Activated naive CD8-positive, alpha-beta T cell treated with anti-CD3 and anti-CD28 coated beads for 36 hours (primary cell): Measurements from ENCODE around the gene MCM10. TPM values are rescaled to one million over a fixed set of nuclear protein-coding genes. Genes with fewer than 3 reads are reported as not detected.
A peak's percentile ranks its signal among the peaks of the same experiment; 100 is the strongest.

Experiments used
- DNase-seq: peaks from one replicate; pipeline ENCODE4 v3.0.0; 2021
- H3K27ac Mint-ChIP-seq: one replicate; pipeline ENCODE4 v1.8.0; 2022; ENCODE audit warnings: mild to moderate bottlenecking, moderate library complexity, mixed read lengths
- H3K27me3 Mint-ChIP-seq: one replicate; pipeline ENCODE4 v1.8.0; 2022; ENCODE audit warnings: mild to moderate bottlenecking, mixed read lengths
- H3K36me3 Mint-ChIP-seq: one replicate; pipeline ENCODE4 v1.8.0; 2021; ENCODE audit warnings: mild to moderate bottlenecking, mixed read lengths
- H3K4me1 Mint-ChIP-seq: one replicate; pipeline ENCODE4 v1.8.0; 2021; ENCODE audit warnings: mixed read lengths
- H3K4me3 Mint-ChIP-seq: one replicate; pipeline ENCODE4 v1.8.0; 2022; ENCODE audit warnings: mild to moderate bottlenecking, moderate library complexity, mixed read lengths
- H3K9me3 Mint-ChIP-seq: one replicate; pipeline ENCODE4 v1.8.0; 2022; ENCODE audit warnings: mixed read lengths
- total RNA-seq, 2 experiments: library from RNA; stranded (reverse); gene quantifications; one replicate each; pipeline ENCODE4 v1.2.3, GENCODE V29; 2021

The MCM10 gene
- 10 to 100 TPM; 89.3 to 91.2 TPM for total RNA-seq

DNA sequence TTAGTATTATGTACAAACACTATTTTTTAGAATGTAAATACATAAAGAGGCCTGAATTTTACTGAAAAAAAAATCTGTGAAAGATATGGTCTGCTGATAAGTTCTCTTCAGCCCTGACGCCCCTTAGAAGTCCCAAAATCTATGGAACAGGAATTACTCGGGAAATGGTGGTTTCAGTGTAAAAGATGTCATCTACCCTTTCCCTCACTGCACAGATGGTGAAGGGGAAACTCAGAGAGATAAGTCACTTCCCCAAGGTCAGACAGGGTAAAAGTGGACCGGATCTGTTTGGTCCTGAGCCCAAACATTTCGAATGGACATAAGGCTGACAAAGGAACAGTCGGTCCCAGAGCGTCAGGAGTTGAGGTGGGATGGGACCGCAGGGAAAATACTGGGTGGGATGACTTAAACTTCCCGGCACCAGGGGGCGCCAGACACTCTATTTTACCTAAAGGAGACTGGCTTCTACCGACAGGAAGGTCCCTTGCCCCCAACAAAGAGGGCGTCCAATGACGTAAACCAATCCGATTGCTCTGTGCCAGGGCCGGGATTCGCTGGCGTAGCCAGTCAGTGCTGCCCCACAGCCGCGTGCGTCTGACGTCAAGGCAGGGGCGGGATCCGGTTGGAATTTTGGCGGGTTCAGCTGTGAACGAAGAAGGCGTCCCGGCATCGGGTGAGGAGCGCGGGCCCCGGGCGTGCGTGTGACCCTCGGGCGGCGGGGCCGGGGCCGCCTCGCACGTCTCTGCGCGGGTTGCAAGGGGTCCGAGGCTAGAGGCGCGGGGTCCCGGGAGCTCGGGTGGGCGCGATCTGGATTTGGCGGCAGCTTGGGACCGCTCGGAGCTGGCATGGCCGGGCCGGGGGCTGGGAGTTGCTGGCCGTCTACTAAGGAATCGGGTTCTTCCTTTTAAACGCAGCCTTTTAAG is at the start of gene MCM10:
Gene MCM10 (plus strand): TSS at position 625 of the 923 bp plus-strand sequence. CDS start 2,645 bp downstream, outside the sequence.
- Mint-ChIP-seq H3K4me1 (peaks cover 20% of the 10 kb centered on the region), H3K27ac (peak within 1 kb of the TSS; percentile 81), H3K36me3 (peaks cover 32% of the 10 kb centered on the region), H3K27me3 (peaks cover 8% of the 10 kb centered on the region), H3K4me3 (peak within 1 kb of the TSS; percentile 88), H3K9me3 (no peaks in the 10 kb centered on the region)
- peak; percentile 97 for DNase-seq

DNA sequence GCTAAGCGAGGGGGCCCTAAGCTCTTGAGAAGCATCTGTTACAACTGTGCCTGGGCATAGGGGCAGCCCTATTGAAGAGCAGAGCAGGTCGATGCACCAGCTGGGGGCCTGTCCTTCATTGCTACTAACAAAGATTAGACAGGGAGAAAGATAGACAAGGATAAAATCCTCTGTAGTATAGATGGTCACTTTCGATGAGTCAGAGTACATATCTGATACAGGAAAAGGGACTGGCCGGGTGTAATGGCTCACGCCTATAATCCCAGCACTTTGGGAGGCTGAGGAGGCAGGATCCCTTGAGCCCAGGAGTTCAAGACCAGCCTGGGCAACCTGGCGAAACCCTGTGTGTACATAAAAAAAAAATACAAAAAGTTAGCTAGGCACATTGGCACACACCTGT is 47.8 kb upstream of the MCM10 start:
- H3K27me3 Mint-ChIP-seq: no peaks in the 10 kb centered on the region
- peaks cover 33% of the 10 kb centered on the region for H3K36me3 Mint-ChIP-seq
- peaks cover 31% of the 10 kb centered on the region for H3K4me1 Mint-ChIP-seq

DNA sequence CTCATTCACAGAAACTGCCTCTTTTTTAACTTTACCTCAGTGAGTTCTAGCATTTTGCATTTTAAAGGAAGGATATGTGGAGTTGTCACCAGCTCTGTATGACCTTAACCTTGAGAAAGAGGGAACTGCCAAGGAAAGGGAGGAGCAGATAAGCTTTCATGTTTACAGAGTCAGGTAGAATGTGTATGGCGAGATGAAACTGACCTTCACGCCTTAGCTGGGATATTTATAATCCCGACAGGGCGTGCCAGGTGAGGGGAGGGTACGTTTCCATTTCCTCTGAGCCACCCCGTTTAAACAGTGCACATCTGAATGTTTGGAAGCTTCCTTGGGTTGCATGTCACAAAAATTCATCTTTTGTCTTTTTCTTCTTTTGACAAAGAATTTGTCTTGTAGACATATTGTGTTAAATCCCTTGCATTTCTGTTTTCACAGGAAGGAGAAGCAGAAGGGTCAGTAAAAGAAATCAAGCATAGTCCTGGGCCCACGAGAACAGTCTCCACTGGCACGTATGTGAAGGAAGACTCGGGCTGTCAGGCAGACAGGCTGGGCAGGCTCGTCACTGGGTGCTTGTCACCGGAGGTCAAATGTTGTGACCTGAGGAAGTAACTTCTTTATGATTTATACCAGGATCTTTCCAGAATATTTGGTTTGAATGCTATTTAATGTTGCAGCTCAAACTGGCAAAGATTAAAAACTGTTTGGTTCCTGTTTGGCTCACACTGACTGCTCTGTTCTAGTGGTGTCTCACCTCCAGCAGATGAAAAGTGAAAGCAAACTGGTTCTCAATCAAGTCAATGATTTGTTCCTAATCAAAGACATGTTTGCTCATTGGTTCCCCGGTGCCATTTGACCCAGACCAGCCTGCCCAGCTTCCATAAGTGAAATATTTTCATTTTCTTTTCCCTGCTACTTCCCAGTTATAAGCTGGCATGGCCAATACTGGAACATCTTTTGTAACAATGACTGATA is 45.2 kb upstream of the MCM10 start:
- Mint-ChIP-seq H3K27ac (peak overlapping the region; percentile 27), H3K9me3 (no peaks in the 10 kb centered on the region), H3K27me3 (no peaks in the 10 kb centered on the region), H3K4me1 (peaks cover 17% of the 10 kb centered on the region), H3K36me3 (peaks cover 36% of the 10 kb centered on the region), H3K4me3 (no peak overlapping the region)
- no peak for DNase-seq

More for the DNA sequence above, 47.8 kb upstream of the MCM10 start:
- no peak for DNase-seq
- no peaks in the 10 kb centered on the region for H3K9me3 Mint-ChIP-seq
- no peak overlapping the region for H3K4me3 Mint-ChIP-seq
- H3K27ac Mint-ChIP-seq: no peak overlapping the region

DNA sequence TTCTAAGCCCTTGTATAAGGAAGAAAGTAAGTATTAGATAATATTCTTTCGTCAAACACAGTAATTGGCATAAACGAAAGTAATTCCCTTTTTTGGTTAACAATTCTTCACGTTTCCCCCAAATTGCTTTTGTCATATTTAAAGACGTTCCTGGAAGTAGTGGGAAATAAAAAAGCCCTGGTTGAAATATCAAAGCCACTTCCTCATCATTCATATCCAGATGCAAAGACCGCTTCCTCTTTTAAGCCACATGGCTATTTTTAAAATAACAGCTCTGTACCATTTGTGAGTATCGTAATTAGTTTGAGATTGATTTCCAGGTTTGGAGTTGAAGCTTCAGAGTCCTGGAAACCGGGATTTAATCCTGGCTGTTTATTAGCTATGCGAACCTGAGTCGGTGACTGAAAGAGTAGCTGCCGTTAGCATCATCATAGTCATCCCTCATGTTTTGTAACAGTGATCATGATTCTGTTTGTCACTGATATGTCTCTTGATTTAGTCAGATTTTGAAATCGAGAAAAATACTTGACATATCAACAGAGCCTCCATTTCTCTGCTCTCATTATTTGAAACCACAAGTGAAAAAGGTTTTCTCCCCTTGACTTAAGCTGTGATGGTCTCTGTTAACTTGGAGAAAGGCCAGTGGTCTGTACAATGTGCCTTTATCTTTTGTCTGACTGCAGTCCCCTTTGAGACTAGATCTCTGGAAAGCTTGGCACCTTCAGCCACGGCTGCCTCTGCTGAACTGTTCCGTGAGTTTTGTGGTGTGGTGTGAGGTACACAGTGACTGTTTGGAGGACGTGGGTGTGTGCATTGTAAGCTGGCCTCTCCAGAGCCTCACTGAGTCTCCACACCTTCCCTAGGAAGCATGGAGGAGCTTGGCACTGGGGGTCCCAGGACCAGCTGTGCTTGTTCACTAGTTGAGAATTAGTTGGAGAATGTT is 43.2 kb upstream of the MCM10 start:
- H3K9me3 Mint-ChIP-seq: no peaks in the 10 kb centered on the region
- H3K4me1 Mint-ChIP-seq: peaks cover 22% of the 10 kb centered on the region
- no peak for DNase-seq
- no peaks in the 10 kb centered on the region for H3K27me3 Mint-ChIP-seq
- no peak overlapping the region for H3K4me3 Mint-ChIP-seq
- peaks cover 43% of the 10 kb centered on the region for H3K36me3 Mint-ChIP-seq
- peak overlapping the region; percentile 42 for H3K27ac Mint-ChIP-seq

DNA sequence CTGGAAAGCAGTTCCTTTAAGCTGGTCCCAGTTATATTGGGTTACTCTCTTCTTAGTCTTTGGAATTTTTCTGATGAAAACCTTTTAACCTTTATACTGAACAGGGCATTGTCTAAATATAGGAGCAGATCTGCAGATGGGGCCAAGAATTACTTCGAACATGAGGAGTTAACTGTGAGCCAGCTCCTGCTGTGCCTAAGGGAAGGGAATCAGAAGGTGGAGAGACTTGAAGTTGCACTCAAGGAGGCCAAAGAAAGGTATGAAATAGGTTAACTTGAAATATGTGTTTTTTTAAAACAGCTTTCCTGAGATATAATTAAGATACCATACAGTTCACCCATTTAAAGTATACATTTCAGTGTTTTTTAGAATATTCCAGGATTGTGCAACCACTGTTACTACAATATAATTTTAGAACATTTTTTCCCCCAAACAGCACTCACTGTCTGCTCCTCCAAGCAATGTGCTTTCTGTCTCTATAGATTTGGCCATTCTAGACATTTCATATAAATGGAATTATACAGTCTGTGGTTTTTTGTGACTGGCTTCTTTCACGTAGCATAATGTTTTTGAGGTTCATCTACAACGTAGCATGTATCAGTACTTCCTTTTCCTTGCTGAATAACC is 42.5 kb upstream of the MCM10 start:
- H3K36me3 Mint-ChIP-seq: peaks cover 43% of the 10 kb centered on the region

DNA sequence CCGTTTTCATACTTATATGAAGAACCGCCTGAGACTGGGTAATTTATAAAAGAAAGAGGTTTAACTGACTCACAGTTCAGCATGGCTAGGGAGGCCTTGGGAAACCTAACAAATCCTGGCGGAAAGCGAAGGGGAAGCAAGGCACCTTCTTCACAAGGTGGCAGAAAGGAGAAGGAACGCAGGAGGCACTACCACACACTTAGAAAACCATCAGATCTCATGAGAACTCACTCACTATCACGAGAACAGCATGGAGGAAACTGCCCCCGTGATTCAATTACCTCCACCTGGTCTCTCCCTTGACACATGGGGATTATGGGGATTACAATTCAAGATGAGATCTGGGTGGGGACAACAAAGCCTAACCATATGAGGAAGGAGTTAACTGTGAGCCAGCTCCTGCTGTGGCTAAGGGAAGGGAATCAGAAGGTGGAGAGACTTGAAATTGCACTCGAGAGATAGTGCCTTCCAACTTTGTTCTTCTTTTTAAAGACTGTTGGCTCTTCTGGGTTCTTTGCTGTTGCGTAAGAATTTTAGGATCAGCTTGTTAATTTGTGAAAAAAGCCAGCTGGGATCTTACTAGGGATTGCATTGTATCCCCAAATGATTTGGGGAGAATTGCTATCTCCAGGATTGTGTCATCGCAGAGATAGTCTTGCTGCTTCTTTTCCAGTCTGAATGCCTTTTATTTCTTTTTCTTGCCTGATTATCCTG is 40.4 kb upstream of the MCM10 start:
- Mint-ChIP-seq H3K27ac (no peak overlapping the region), H3K27me3 (no peaks in the 10 kb centered on the region), H3K4me3 (no peak overlapping the region), H3K4me1 (peaks cover 18% of the 10 kb centered on the region), H3K36me3 (peaks cover 37% of the 10 kb centered on the region), H3K9me3 (no peaks in the 10 kb centered on the region)
- DNase-seq: no peak

More for the DNA sequence above, 42.5 kb upstream of the MCM10 start:
- Mint-ChIP-seq H3K9me3 (no peaks in the 10 kb centered on the region), H3K4me3 (no peak overlapping the region), H3K27me3 (no peaks in the 10 kb centered on the region), H3K4me1 (peaks cover 22% of the 10 kb centered on the region), H3K27ac (no peak overlapping the region)
- no peak for DNase-seq

DNA sequence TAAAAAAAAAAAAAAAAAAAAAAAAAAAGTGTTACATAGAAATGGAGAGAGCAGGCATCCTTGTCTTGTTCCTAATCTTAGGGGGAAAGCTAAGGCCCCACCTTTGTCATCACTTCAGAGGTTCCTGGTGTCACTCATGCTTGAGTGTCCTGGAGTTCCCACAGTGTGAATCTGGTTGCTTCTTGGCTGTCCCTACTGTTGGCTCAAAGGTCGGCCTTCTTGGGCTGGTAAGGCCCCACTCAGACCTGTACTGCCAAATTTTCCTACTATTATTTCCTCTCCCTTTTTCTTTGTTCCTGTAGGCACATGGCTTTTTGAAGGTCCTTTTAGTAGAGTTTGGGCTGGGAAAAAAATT is 39.9 kb upstream of the MCM10 start:
- Mint-ChIP-seq H3K9me3 (no peaks in the 10 kb centered on the region), H3K4me3 (no peak overlapping the region), H3K27me3 (no peaks in the 10 kb centered on the region), H3K36me3 (peaks cover 35% of the 10 kb centered on the region), H3K4me1 (peaks cover 16% of the 10 kb centered on the region), H3K27ac (no peak overlapping the region)
- DNase-seq: no peak

DNA sequence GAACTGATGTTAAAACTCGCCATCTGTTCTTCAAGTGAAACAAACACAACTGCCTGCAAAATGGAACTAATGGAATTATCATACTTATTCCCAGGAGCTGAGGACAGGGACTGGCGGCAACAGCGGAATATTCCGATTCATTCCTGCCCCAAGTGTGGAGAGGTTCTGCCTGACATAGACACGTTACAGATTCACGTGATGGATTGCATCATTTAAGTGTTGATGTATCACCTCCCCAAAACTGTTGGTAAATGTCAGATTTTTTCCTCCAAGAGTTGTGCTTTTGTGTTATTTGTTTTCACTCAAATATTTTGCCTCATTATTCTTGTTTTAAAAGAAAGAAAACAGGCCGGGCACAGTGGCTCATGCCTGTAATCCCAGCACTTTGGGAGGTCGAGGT is 24.7 kb upstream of the MCM10 start:
- H3K4me1 Mint-ChIP-seq: no peaks in the 10 kb centered on the region
- H3K27me3 Mint-ChIP-seq: no peaks in the 10 kb centered on the region
- peaks cover 40% of the 10 kb centered on the region for H3K36me3 Mint-ChIP-seq

DNA sequence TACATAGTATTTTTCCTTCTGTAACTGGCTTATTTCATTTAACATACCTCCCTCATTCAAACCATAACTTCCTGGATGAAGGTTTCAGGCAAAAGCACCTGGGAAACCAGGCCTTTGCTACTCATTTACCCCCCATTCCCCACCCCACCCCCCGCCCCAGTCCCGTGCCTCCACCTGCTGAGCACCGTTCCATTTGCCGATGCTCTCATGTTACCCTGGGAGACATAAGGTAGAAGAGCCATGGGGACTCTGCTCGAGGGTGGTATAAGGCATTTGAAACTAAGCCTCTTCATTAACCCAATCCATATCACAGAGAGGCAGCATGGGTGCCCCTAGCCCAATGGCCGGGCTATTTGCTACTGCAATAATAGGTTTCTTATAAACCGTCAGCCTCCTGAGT is 22.2 kb upstream of the MCM10 start:
- no peaks in the 10 kb centered on the region for H3K27me3 Mint-ChIP-seq
- H3K4me3 Mint-ChIP-seq: no peak overlapping the region
- peaks cover 39% of the 10 kb centered on the region for H3K36me3 Mint-ChIP-seq
- no peak for DNase-seq
- no peak overlapping the region for H3K27ac Mint-ChIP-seq
- peaks cover 1% of the 10 kb centered on the region for H3K9me3 Mint-ChIP-seq
- H3K4me1 Mint-ChIP-seq: no peaks in the 10 kb centered on the region

More for the DNA sequence above, 24.7 kb upstream of the MCM10 start:
- no peak overlapping the region for H3K27ac Mint-ChIP-seq
- H3K9me3 Mint-ChIP-seq: no peaks in the 10 kb centered on the region
- H3K4me3 Mint-ChIP-seq: no peak overlapping the region
- no peak for DNase-seq

DNA sequence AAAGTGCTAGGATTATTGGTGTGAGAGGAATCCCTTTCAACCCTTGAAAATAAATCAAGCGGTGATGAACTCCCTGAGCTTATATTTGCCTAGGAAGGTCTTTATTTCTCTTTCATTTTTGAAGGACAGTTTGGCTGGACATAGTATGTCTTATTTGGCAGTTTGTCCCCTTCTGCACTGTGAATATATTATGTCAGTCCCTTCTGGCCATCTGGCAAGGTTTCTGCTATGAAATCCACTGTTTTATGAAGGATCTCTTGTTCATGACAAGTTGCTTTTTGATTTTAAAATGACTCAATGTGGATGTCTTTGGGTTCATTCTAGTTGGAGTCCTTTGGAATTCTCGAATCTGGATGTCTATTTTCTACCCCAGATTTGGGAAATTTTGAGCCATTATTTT is 21.7 kb upstream of the MCM10 start:
- Mint-ChIP-seq H3K27ac (no peak overlapping the region), H3K4me1 (no peaks in the 10 kb centered on the region), H3K27me3 (no peaks in the 10 kb centered on the region), H3K36me3 (peaks cover 43% of the 10 kb centered on the region), H3K9me3 (peaks cover 6% of the 10 kb centered on the region), H3K4me3 (no peak overlapping the region)
- DNase-seq: no peak

DNA sequence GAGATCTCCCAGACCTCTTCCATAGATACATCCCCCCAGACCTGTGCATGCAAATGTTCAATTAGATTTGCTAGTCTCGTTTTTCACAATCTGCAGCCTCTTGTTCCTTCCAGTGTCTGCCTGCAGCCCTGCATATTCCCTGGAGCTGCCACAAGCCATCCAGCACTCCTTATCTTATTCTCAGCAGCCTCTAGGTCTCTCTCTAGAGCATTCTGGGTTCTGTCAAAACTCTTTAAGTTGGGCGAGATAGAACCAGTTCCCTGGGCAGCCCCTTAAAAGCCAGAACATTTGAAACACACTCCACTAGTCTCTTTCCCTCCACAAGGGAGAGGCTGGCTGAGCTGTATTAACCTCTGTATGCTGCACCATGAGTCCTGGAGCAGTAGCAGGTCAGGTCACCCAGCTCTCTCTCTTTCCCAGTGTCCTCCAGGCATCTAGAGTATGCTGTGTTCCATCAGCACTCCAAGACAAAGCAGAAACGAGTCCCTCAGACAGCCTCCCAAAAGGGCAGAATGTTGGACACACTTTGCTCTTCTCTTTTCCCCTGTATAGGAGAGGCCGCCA is 20.6 kb upstream of the MCM10 start:
- Mint-ChIP-seq H3K27me3 (no peaks in the 10 kb centered on the region), H3K4me1 (no peaks in the 10 kb centered on the region), H3K9me3 (peaks cover 13% of the 10 kb centered on the region), H3K4me3 (no peak overlapping the region), H3K27ac (no peak overlapping the region), H3K36me3 (peaks cover 43% of the 10 kb centered on the region)
- no peak for DNase-seq

DNA sequence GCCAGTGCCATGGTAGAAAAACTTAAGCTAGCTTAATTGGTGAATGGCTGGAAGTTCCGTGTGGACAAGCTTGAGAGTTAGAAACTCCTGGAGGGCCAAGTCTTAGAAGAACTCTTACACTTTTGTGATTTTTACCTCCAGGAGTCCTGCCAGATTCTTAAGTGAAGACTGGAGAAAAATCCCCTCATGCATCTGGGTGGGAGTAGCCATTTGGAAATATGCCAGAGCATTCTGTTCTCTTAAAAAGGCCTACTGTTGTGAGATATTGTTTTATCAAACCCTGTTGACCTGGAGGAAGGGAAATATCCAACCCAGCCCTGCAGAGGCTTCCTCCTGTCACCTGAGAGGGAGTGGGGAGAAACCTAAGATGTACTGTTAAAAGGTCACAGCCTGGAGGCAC is 17.6 kb upstream of the MCM10 start:
- no peaks in the 10 kb centered on the region for H3K27me3 Mint-ChIP-seq
- H3K4me3 Mint-ChIP-seq: no peak overlapping the region
- no peaks in the 10 kb centered on the region for H3K4me1 Mint-ChIP-seq
- peaks cover 32% of the 10 kb centered on the region for H3K36me3 Mint-ChIP-seq
- no peak for DNase-seq
- no peak overlapping the region for H3K27ac Mint-ChIP-seq
- peaks cover 17% of the 10 kb centered on the region for H3K9me3 Mint-ChIP-seq

DNA sequence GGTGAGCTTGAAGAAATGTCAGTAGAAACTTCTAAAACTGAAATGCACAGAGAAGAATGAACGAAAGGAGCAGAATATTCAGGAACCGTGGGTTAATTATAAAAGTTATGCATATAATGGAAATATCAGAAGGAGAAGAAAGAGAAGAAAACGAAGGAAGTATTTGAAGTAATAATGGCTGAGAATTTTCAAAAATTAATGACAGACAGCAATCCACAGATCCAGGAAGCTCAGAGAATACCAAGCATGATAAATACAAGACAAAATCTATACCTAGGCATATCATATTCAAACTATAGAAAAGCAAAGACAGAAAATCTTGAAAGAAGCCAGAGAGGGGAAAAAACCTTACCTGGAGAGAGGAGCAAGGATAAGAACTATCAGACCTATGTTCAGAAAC is 16.5 kb upstream of the MCM10 start:
- H3K27me3 Mint-ChIP-seq: no peaks in the 10 kb centered on the region
- DNase-seq: no peak
- peaks cover 32% of the 10 kb centered on the region for H3K36me3 Mint-ChIP-seq
- H3K4me1 Mint-ChIP-seq: no peaks in the 10 kb centered on the region
- H3K27ac Mint-ChIP-seq: no peak overlapping the region
- no peak overlapping the region for H3K4me3 Mint-ChIP-seq
- peaks cover 17% of the 10 kb centered on the region for H3K9me3 Mint-ChIP-seq
